K562 (cell line): ENCODE data around the gene ANKRD13B. TPM values are rescaled to one million over a fixed set of nuclear protein-coding genes. Genes with fewer than 3 reads are reported as not detected.

Source experiments
- ATAC-seq: fragments of 200-7000 bp; cut with Tn5 transposase; 3 replicates; pipeline ENCODE4 v1.9.1; 2020; ENCODE audit warnings: moderate library complexity
- BruUV-seq: library from RNA; stranded (reverse); fragments of 400-500 nt; replicated peaks from 2 replicates; lab custom pipeline; 2021; lab: Mats Ljungman, UMichigan
- CTCF ChIA-PET: fragments of 300-600 bp; formaldehyde crosslinking; extraction: SDS; loops from one replicate; lab custom pipeline; 2021; ENCODE audit warnings: low intra/inter-chr PET ratio; lab: Yijun Ruan, JAX
- POLR2A ChIA-PET: fragments of 300-600, 350-650 bp; sonication (Branson Sonifier 250); formaldehyde crosslinking; extraction: SDS; loops from one replicate; lab custom pipeline; 2021; ENCODE audit warnings: antibody characterized with exemption, inconsistent platforms; lab: Yijun Ruan, JAX
- DNase-seq, 4 experiments: peaks; one replicate each; pipeline versions ENCODE4 v3.0.0 to v3.0.0-alpha.2; 2011 to 2018; ENCODE audit warnings: low spot score in 3 of 4, mixed read lengths in 3 of 4; ENCODE audit errors: extremely low read depth in 1 of 4
- FAIRE-seq: peaks from 2 replicates; lab custom pipeline; 2011; peaks lifted over from hg19 to GRCh38; lab: Jason Lieb, UNC
- H2AFZ ChIP-seq: 2 replicates; pipeline ENCODE4 v1.6.0; 2011; ENCODE audit warnings: low read depth, low read length, control low read depth, inconsistent platforms
- H3K27ac ChIP-seq: fragments of 200-600 bp; 3 replicates; pipeline ENCODE4 v1.8.0; 2011; ENCODE audit warnings: low read depth, mild to moderate bottlenecking, control low read depth, inconsistent platforms, low read length, moderate library complexity, mixed read lengths; ENCODE audit errors: extremely low read depth
- H3K27me3 ChIP-seq, 2 experiments: fragments of 300-600 bp in 1 of 2; 2 replicates in 1 of 2; 3 replicates in 1 of 2; pipeline versions ENCODE4 v1.6.0 to v1.8.0; 2011; ENCODE audit warnings: inconsistent platforms in 2 of 2, low read length in 2 of 2, mild to moderate bottlenecking in 1 of 2, mixed read lengths in 1 of 2, moderate library complexity in 1 of 2; ENCODE audit not compliant: control insufficient read depth in 2 of 2, insufficient read depth in 2 of 2
- H3K36me3 ChIP-seq: fragments of 300-600 bp; 3 replicates; pipeline ENCODE4 v1.8.0; 2011; ENCODE audit warnings: mild to moderate bottlenecking, low read length, inconsistent platforms; ENCODE audit not compliant: control insufficient read depth, insufficient read depth
- H3K4me1 ChIP-seq, 2 experiments: fragments of 200-600 bp in 1 of 2; replicated peaks in 1 of 2; 2 replicates in 1 of 2; 3 replicates in 1 of 2; pipeline versions ENCODE4 v1.5.1 to v1.8.0; 2011; ENCODE audit warnings: inconsistent platforms in 2 of 2, low read length in 2 of 2, mild to moderate bottlenecking in 1 of 2, mixed read lengths in 1 of 2, moderate library complexity in 1 of 2; ENCODE audit not compliant: control insufficient read depth in 2 of 2, insufficient read depth in 2 of 2
- H3K4me2 ChIP-seq: 2 replicates; pipeline ENCODE4 v1.6.1; 2011; ENCODE audit warnings: low read length, control low read depth, inconsistent platforms, mixed read lengths; ENCODE audit not compliant: insufficient read depth
- H3K4me3 ChIP-seq: fragments of 200-600 bp; sonication (generic), shearing (Covaris generic); 2 replicates; pipeline ENCODE4 v1.5.1; 2016; ENCODE audit warnings: control low read depth, inconsistent platforms
- H3K79me2 ChIP-seq: fragments of 200-600 bp; 3 replicates; pipeline ENCODE4 v1.8.0; 2011; ENCODE audit warnings: low read length, inconsistent platforms; ENCODE audit not compliant: control insufficient read depth, insufficient read depth
- H3K9ac ChIP-seq, 2 experiments: 2 replicates each; pipeline versions ENCODE4 v1.6.0 to v1.6.1; 2011; ENCODE audit warnings: low read depth in 2 of 2, low read length in 2 of 2, control low read depth in 1 of 2, inconsistent platforms in 1 of 2, mild to moderate bottlenecking in 1 of 2, mixed read lengths in 1 of 2; ENCODE audit not compliant: insufficient read depth in 1 of 2
- H3K9me1 ChIP-seq: one replicate; pipeline ENCODE4 v1.6.0; 2011; ENCODE audit warnings: inconsistent platforms, mild to moderate bottlenecking, low read length, moderate library complexity; ENCODE audit not compliant: control insufficient read depth, insufficient read depth
- H3K9me3 ChIP-seq: replicated peaks from 2 replicates; pipeline ENCODE4 v1.5.1; 2011; ENCODE audit warnings: low read depth, low read length, inconsistent platforms; ENCODE audit not compliant: control insufficient read depth, insufficient read depth
- H4K20me1 ChIP-seq: replicated peaks from 2 replicates; pipeline ENCODE4 v1.6.1; 2011; ENCODE audit warnings: low read length, inconsistent platforms, mixed read lengths; ENCODE audit not compliant: control insufficient read depth, insufficient read depth
- BRF1 ChIP-seq: IDR thresholded peaks from 3 replicates; pipeline ENCODE4 v1.6.1; 2011; ENCODE audit warnings: borderline replicate concordance, mild to moderate bottlenecking; ENCODE audit not compliant: insufficient read length; ENCODE audit errors: extremely low read depth
- CTCF ChIP-seq, 3 experiments: IDR thresholded peaks in 2 of 3; conservative IDR thresholded peaks in 1 of 3; 2 replicates each; pipeline ENCODE4 v1.5.1; 2011 to 2012; ENCODE audit warnings: low read length in 3 of 3, mild to moderate bottlenecking in 3 of 3, control low read depth in 2 of 3, improper control_type of control experiment in 1 of 3, inconsistent platforms in 1 of 3, low read depth in 1 of 3, mixed read lengths in 1 of 3, moderate library complexity in 1 of 3; ENCODE audit not compliant: insufficient read depth in 2 of 3
- HLTF ChIP-seq: fragments of 450-650 bp; IDR thresholded peaks from 2 replicates; pipeline ENCODE4 v1.6.1; 2016
- MEF2A ChIP-seq: IDR thresholded peaks from 2 replicates; pipeline ENCODE4 v1.6.1; 2011; ENCODE audit warnings: low read depth, mild to moderate bottlenecking, low read length, moderate library complexity; ENCODE audit not compliant: control insufficient read depth
- MEF2D ChIP-seq: conservative IDR thresholded peaks from 2 replicates; pipeline ENCODE4 v1.6.1; 2016; ENCODE audit warnings: low read depth, missing genetic modification characterization, missing compliant biosample characterization
- PHB ChIP-seq: fragments of 250-450 bp; sonication (Bioruptor Pico); IDR thresholded peaks from 2 replicates; pipeline ENCODE4 v1.5.0; 2021
- RAD21 ChIP-seq, 2 experiments: fragments of 250-450 bp in 1 of 2; fragments of 450-650 bp in 1 of 2; sonication (Bioruptor Pico) in 1 of 2; formaldehyde crosslinking in 1 of 2; IDR thresholded peaks in 1 of 2; conservative IDR thresholded peaks in 1 of 2; 2 replicates each; pipeline versions ENCODE4 v1.4.0 to v1.8.0; 2020 to 2022; ENCODE audit warnings: mild to moderate bottlenecking in 2 of 2, moderate library complexity in 1 of 2
- SIX5 ChIP-seq, 2 experiments: IDR thresholded peaks; 2 replicates each; pipeline ENCODE4 v1.6.1; 2011; ENCODE audit warnings: low read length in 2 of 2, borderline replicate concordance in 1 of 2, low read depth in 1 of 2, mild to moderate bottlenecking in 1 of 2, moderate library complexity in 1 of 2; ENCODE audit not compliant: insufficient read depth in 1 of 2
- SMAD1 ChIP-seq: fragments of 150-350 bp; IDR thresholded peaks from 2 replicates; pipeline ENCODE4 v1.6.1; 2014; ENCODE audit warnings: low read length, low read depth; ENCODE audit not compliant: partially characterized antibody
- SRSF9 ChIP-seq: fragments of 200-400 bp; formaldehyde crosslinking; IDR thresholded peaks from 2 replicates; pipeline ENCODE4 v1.6.1; 2017; ENCODE audit warnings: low read depth, low read length, borderline replicate concordance
- TRIM24 ChIP-seq, 2 experiments: fragments of 450-650 bp; IDR thresholded peaks; 2 replicates each; pipeline ENCODE4 v1.6.1; 2016
- ZNF384 ChIP-seq: IDR thresholded peaks from 2 replicates; pipeline ENCODE4 v1.6.1; 2012; ENCODE audit warnings: low read depth, low read length, improper control_type of control experiment
- ZNF512 ChIP-seq: IDR thresholded peaks from 2 replicates; pipeline ENCODE4 v1.6.1; 2016; ENCODE audit warnings: missing genetic modification characterization, missing compliant biosample characterization
- in situ Hi-C: fragments of 300-500 bp; cut with MboI; formaldehyde crosslinking; loops from 4 replicates; pipeline ENCODE4 v1.15.0; 2018; ENCODE audit warnings: inconsistent platforms, mixed read lengths
- intact Hi-C: fragments of 100-400 bp; cut with micrococcal nuclease; formaldehyde crosslinking; loops from 2 replicates; pipeline ENCODE4 v1.14.2; 2022
- polyA plus RNA-seq, 8 experiments: library from polyadenylated mRNA; depleted of rRNA in 4 of 8; stranded (reverse) in 5 of 8; unstranded in 3 of 8; fragments of >200 nt; fragmentation: Nextera tagmentation in 2 of 8; fragmentation: Illumina TruSeq in 1 of 8; extraction: Ambion mirVana in 2 of 8; extraction: Trizol in 1 of 8; gene quantifications; 2 replicates each; pipeline versions ENCODE4 v1.2.1 to v1.2.3, GENCODE V29; 2011 to 2014; ENCODE audit warnings: inconsistent platforms in 1 of 8, missing spikeins in 1 of 8
- total RNA-seq, 7 experiments: library from RNA; depleted of rRNA in 6 of 7; stranded (reverse); fragments of >200 nt in 6 of 7; fragmentation: Illumina TruSeq in 2 of 7; extraction: Trizol in 2 of 7; gene quantifications; 2 replicates each; pipeline versions ENCODE4 v1.2.1 to v1.2.3, GENCODE V29; 2011 to 2021; ENCODE audit warnings: low replicate concordance in 1 of 7

Gene ANKRD13B
- total and polyA plus RNA-seq, 9 of the 15 experiments (the other 6 are each of a cell fraction or from before 2014, with no cell fraction given) = 0.15 to 28.1 (median 4.6) TPM

GRCh38 chr17:29619251-29619650, 26.3 kb downstream of the ANKRD13B start:
- ChIA-PET POLR2A (no interaction called here), CTCF (interaction anchor here (0.5 to 1.4 kb wide), 4 partner anchors 160 to 475 kb away, joined by 3 to 5 read pairs (median 4); no protein-coding TSS in a partner anchor)
- H3K9me1 ChIP-seq = no peaks in the 10 kb centered on the region
- H2AFZ ChIP-seq = no peak overlapping the region
- in situ Hi-C loops (no loop called here), intact Hi-C loops (loop anchor here (10.0 kb wide), 1 partner anchor 474 kb away; no protein-coding TSS in a partner anchor)
- no peak overlapping the region for H3K9ac ChIP-seq
- no peak for FAIRE-seq
- no peak for TF ChIP-seq BRF1
- TF ChIP-seq RAD21 (CRISPR knock-in tag; conservative IDR thresholded peaks at IDR 0.05 in 1 of 2, IDR thresholded peaks at IDR 0.05 in 1 of 2) = peak in 1 of 2 experiments; percentile 18; a peak in 1 of 4 replicates
- TF ChIP-seq TRIM24 (IDR thresholded peaks at IDR 0.05) = no peak
- no peak for TF ChIP-seq ZNF512
- no peak for TF ChIP-seq SIX5 (IDR thresholded peaks at IDR 0.05; ENCODE audit: borderline replicate concordance in 1 of 2, insufficient read depth in 1 of 2, low read depth in 1 of 2, low read length in 2 of 2)
- no peak for TF ChIP-seq ZNF384
- no peak for TF ChIP-seq SRSF9
- no peak for TF ChIP-seq PHB (CRISPR knock-in tag)
- TF ChIP-seq MEF2A = 0 out of 2 replicates have a peak, but pooled peaks have one; percentile 3
- TF ChIP-seq SMAD1 = no peak
- 0 out of 2 replicates have a peak, but pooled peaks have one; percentile 25 for TF ChIP-seq MEF2D (tag)
- TF ChIP-seq HLTF = no peak
- peak; percentile 11 to 29 (median 24); a peak in 2 of 6 replicates for TF ChIP-seq CTCF (IDR thresholded peaks at IDR 0.05 in 2 of 3, conservative IDR thresholded peaks at IDR 0.05 in 1 of 3; ENCODE audit: insufficient read depth in 2 of 3, low read depth in 1 of 3, low read length in 3 of 3)
- no TSS peak for BruUV-seq
- H3K79me2 ChIP-seq = no peaks in the 10 kb centered on the region
- H3K27me3 ChIP-seq = no peaks in the 10 kb centered on the region
- H3K27ac ChIP-seq = no peak overlapping the region
- H3K4me2 ChIP-seq = no peak overlapping the region
- H4K20me1 ChIP-seq = no peaks in the 10 kb centered on the region; the same call in 1 of the 2 replicates
- no peaks in the 10 kb centered on the region for H3K36me3 ChIP-seq
- H3K4me3 ChIP-seq = no peak overlapping the region
- H3K9me3 ChIP-seq = no peaks in the 10 kb centered on the region
- no peak for ATAC-seq
- DNase-seq = no peak
- H3K4me1 ChIP-seq = peaks cover 34 to 73% of the 10 kb centered on the region in 2 experiments
